Right lobe of liver (tissue), 6 donors: Measurements from ENCODE around the gene LITAF. TPM values are rescaled to one million over a fixed set of nuclear protein-coding genes. Genes with fewer than 3 reads are reported as not detected.
"Not testable (repeated sequence)": the region's sequence is repeated elsewhere in the genome, so short reads cannot be mapped to it uniquely, and the experiment has no call there.

Source experiments
- ATAC-seq, 4 donors: fragments of 200-7000 bp; cut with Tn5 transposase; one replicate each; pipeline ENCODE4 v1.9.1; 2020; ENCODE audit warnings: mild to moderate bottlenecking in 4 of 4, moderate library complexity in 4 of 4
- DNase-seq, 3 donors: peaks; one replicate each; pipeline ENCODE4 v3.0.0-alpha.2; 2020
- H3K27ac ChIP-seq, 3 donors: fragments of 200-600 bp; one replicate each; pipeline ENCODE4 v1.8.0; 2022
- H3K27me3 ChIP-seq, 2 donors: fragments of 200-600 bp; one replicate each; pipeline ENCODE4 v1.8.0; 2022
- H3K36me3 ChIP-seq, 4 donors: fragments of 200-600 bp; sonication (generic) in 1 of 4; one replicate each; pipeline versions ENCODE4 v1.5.1 to v1.8.0; 2017 to 2022; ENCODE audit warnings: control low read depth in 1 of 4
- H3K4me1 ChIP-seq, 4 donors: fragments of 200-600 bp; sonication (generic) in 1 of 4; one replicate each; pipeline versions ENCODE4 v1.5.1 to v1.8.0; 2017 to 2022; ENCODE audit warnings: control low read depth in 1 of 4
- H3K4me3 ChIP-seq, 3 donors: fragments of 200-600 bp; one replicate each; pipeline ENCODE4 v1.8.0; 2022
- H3K9me3 ChIP-seq, 4 donors: fragments of 200-600 bp; sonication (generic) in 1 of 4; one replicate each; pipeline versions ENCODE4 v1.5.1 to v1.8.0; 2017 to 2022; ENCODE audit warnings: control low read depth in 1 of 4
- POLR2A ChIP-seq: fragments of 450-650 bp; IDR thresholded peaks from one replicate; pipeline ENCODE4 v1.6.1; 2017; ENCODE audit warnings: antibody characterized with exemption, mild to moderate bottlenecking
- WGBS: methylation state at CpG from one replicate; pipeline ENCODE4 v1.1.6; 2018; ENCODE audit warnings: low coverage, low lambda C conversion rate; ENCODE audit not compliant: insufficient coverage; ENCODE audit errors: missing lambda C conversion rate; 5-methylcytosine and 5-hydroxymethylcytosine counted together
- intact Hi-C, 2 donors: fragments of 100-400 bp; cut with DNase I; formaldehyde crosslinking; loops; one replicate each; pipeline versions ENCODE4 v1.11.2 to v1.14.1; 2022
- total RNA-seq, 6 experiments: library from RNA; depleted of rRNA in 2 of 6; stranded (reverse); fragments of >200 nt in 2 of 6; fragmentation: NEBNext Ultra II Directional in 3 of 6; extraction: Animal tissue kit (Norgen Biotek cat#: 25700) in 3 of 6; gene quantifications; one replicate each; pipeline versions ENCODE4 v1.1.0 to v1.2.4, GENCODE V29; 2016 to 2023
- TF ChIP-seq, protein P1 (sequence below), 4 donors: fragments of 200-600 bp in 3 of 4; fragments of 450-650 bp in 1 of 4; IDR thresholded peaks; one replicate each; pipeline versions ENCODE4 v1.5.1 to v1.8.0; 2016 to 2022; ENCODE audit warnings: antibody characterized with exemption in 4 of 4, mild to moderate bottlenecking in 2 of 4
- donor health status: DM: no; HTN: yes; CAD: no.
- donor health status: DM: no; HTN: no; CAD: no.
- donor health status: DM: no; HTN: no; CAD: no.
- donor health status: DM: no; HTN: yes; CAD: no.
- donor health status: DM: no; HTN: yes; CAD: no.

Gene LITAF
- total RNA-seq, 6 experiments from 2014 or later: 43.7 to 148 (median 59.1) TPM

- intact Hi-C loops: loop anchor here in 1 of 2 donors (10.0 kb wide), 1 partner anchor 96 kb away; no protein-coding TSS in a partner anchor
- Histone ChIP-seq H3K36me3 (no peaks in the 10 kb centered on the region), H3K4me3 (no peak overlapping the region), H3K9me3 (no peaks in the 10 kb centered on the region), H3K27me3 (no peaks in the 10 kb centered on the region), H3K27ac (no peak overlapping the region), H3K4me1 (no peaks in the 10 kb centered on the region)
- DNase-seq (no peak), ATAC-seq (no peak)
- 71% methylated on average over 4 of the region's 12 CpGs for WGBS
- TF ChIP-seq, protein P1, sequence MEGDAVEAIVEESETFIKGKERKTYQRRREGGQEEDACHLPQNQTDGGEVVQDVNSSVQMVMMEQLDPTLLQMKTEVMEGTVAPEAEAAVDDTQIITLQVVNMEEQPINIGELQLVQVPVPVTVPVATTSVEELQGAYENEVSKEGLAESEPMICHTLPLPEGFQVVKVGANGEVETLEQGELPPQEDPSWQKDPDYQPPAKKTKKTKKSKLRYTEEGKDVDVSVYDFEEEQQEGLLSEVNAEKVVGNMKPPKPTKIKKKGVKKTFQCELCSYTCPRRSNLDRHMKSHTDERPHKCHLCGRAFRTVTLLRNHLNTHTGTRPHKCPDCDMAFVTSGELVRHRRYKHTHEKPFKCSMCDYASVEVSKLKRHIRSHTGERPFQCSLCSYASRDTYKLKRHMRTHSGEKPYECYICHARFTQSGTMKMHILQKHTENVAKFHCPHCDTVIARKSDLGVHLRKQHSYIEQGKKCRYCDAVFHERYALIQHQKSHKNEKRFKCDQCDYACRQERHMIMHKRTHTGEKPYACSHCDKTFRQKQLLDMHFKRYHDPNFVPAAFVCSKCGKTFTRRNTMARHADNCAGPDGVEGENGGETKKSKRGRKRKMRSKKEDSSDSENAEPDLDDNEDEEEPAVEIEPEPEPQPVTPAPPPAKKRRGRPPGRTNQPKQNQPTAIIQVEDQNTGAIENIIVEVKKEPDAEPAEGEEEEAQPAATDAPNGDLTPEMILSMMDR (IDR thresholded peaks at IDR 0.05): no peak
- TF ChIP-seq POLR2A: no peak
Observed at GRCh38 chr16:11510178-11510973, 76.3 kb downstream of the LITAF start.

- Histone ChIP-seq H3K4me3 (no peak overlapping the region), H3K36me3 (no peaks in the 10 kb centered on the region), H3K9me3 (no peaks in the 10 kb centered on the region), H3K27ac (no peak overlapping the region), H3K27me3 (no peaks in the 10 kb centered on the region), H3K4me1 (no peaks in the 10 kb centered on the region)
- intact Hi-C loops: no loop called here
- 75% methylated on average over 3 of the region's 3 CpGs for WGBS
- no peak for DNase-seq
- ATAC-seq: no peak
- TF ChIP-seq POLR2A: no peak
- TF ChIP-seq, protein P1 (IDR thresholded peaks at IDR 0.05): no peak
Observed at GRCh38 chr16:11507991-11508390, 78.7 kb downstream of the LITAF start.

DNA sequence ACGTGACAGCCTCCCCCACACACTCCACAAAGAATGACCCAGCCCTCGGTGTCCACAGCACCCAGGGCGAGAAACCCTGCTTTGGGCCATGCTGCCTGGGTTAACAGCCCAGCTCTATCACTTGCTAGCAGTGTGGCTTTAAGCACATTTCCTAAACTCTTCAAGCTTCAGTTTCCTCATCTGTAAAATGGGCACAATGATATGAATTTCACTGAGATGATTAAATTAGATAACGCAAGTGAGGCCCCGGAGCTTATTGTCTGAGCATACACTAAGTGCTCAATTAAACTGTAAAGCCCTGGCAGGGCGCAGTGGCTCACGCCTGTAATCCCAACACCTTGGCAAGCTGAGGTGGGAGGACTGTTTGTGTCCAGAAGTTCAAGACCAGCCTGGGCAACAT lies 79.4 kb downstream of the LITAF start:
- Histone ChIP-seq H3K27me3 (no peaks in the 10 kb centered on the region), H3K4me1 (no peaks in the 10 kb centered on the region), H3K9me3 (no peaks in the 10 kb centered on the region), H3K36me3 (no peaks in the 10 kb centered on the region), H3K4me3 (no peak overlapping the region), H3K27ac (no peak overlapping the region)
- no peak for ATAC-seq
- 92% methylated on average over 4 of the region's 7 CpGs for WGBS
- TF ChIP-seq, protein P1 (IDR thresholded peaks at IDR 0.05): no peak
- TF ChIP-seq POLR2A: no peak
- DNase-seq: no peak
- intact Hi-C loops: no loop called here

- Histone ChIP-seq H3K4me1 (no peaks in the 10 kb centered on the region), H3K4me3 (no peak overlapping the region), H3K36me3 (no peaks in the 10 kb centered on the region), H3K9me3 (no peaks in the 10 kb centered on the region), H3K27me3 (no peaks in the 10 kb centered on the region), H3K27ac (no peak overlapping the region)
- TF ChIP-seq, protein P1 (IDR thresholded peaks at IDR 0.05): no peak
- no peak for TF ChIP-seq POLR2A
- DNase-seq (no peak), ATAC-seq (peak in 1 of 4 donors; percentile 36)
- WGBS: 63% methylated on average over 3 of the region's 12 CpGs
- intact Hi-C loops: no loop called here
Observed at GRCh38 chr16:11506741-11507305, 79.9 kb downstream of the LITAF start.

GRCh38 chr16:11504261-11504660 lies 82.5 kb downstream of the LITAF start:
- H3K9me3 ChIP-seq, H3K4me3 ChIP-seq, H3K27me3 ChIP-seq, intact Hi-C loops, DNase-seq, ATAC-seq, H3K27ac ChIP-seq, H3K36me3 ChIP-seq, H3K4me1 ChIP-seq: not testable (repeated sequence)
- whole genome bisulfite sequencing: 100% methylated on average over 1 of the region's 13 CpGs
